GM19193 (cell line): ENCODE results near the gene ATG16L2.

Experiments
- POLR2A ChIP-seq: IDR thresholded peaks from 4 replicates; pipeline ENCODE4 v1.6.1; 2011; ENCODE audit not compliant: insufficient read depth, insufficient read length; ENCODE audit errors: extremely low read depth

Gene ATG16L2

GRCh38 chr11:72840780-72841179 is 26.6 kb downstream of the ATG16L2 start:
- TF ChIP-seq POLR2A, result no peak

DNA sequence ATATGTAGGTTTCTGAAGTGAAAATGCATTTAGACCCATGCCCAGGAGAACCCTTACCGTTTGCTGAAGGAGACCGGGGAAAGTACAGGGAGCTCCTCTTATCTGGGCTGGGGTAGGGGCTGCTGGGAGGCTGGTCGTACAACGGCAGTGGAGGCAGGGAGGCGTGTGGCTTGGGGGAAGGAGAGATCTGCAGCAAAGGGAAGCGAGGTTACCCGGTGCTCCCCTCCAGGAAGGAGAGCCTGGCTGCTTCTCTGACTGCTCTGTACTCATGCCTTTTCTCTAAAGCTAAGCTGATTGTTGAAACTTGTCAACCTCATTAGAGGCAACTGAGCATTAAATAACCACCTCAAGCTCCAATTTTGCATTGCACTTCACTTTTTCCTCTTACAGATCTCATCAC is 27.2 kb downstream of the ATG16L2 start:
- TF ChIP-seq POLR2A, result no peak

DNA sequence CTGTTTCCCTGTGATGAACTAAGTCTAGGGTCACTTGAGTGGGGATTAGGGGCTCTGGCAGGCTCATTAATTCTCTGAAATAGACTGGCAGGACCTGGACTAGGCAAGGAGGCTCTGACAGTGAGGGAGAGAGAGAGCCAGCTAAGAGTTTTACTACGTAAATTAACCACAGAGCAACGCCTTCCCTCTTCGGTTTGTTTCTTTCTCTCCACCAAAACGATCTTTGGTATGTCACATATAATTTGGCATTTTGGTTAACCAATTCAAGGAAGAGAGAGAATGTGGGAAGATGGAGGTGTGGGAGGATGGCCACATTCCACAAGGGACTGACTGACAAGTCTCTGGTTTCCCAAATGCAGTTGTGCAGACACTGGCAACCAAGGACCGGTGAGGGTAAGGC is 27.9 kb downstream of the ATG16L2 start:
- TF ChIP-seq POLR2A, result no peak

- TF ChIP-seq POLR2A, result no peak
Observed at GRCh38 chr11:72842653-72843330, 28.6 kb downstream of the ATG16L2 start.

- no peak for TF ChIP-seq POLR2A
Observed at GRCh38 chr11:72844356-72844755, 30.1 kb downstream of the ATG16L2 start.

DNA sequence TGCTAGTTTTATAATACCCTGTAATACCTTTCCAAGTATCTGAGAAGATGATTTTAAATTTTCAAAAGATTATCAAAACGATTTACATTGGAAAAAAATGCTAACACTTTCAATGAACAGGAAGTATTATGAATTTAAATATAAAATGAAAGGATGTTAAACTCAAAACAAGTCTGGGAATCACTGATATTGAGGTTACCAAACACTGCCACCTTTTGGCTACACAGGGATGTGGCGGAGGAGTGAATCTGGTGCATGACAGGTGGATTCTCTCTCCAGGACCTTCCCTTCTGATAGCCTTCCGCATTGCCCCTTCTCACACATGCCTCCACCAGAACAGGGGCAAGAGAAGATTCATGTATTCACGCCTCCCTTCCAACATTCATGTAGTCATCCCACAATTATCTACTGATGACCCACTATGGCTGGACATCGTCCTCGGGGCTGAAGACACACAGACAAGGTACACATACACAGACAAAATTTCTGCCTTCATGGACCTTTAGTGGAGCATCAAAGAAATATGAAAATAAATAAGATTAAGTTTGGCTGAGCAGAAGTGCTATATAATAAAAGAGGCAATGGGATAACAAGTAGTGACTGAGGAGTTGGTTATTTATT is 34.7 kb downstream of the ATG16L2 start:
- no peak for TF ChIP-seq POLR2A

DNA sequence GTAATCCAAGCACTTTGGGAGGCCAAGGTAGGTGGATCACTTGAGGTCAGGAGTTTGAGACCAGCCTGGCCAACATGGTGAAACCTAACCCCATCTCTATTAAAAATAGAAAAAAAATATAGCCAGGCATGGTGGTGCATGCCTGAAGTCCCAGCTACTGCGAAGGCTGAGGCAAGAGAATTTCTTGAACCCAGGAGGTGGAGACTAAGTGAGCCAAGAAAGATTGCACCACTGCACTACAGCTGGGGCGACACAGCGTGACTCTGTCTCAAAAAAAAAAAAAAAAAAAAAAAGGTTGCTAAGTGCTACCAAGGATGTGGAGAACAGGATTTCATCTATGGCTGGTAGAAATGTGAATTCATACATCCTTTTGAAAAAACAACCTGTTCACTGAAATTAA is 36.6 kb downstream of the ATG16L2 start:
- TF ChIP-seq POLR2A, result no peak

GRCh38 chr11:72851726-72852125 is 37.5 kb downstream of the ATG16L2 start:
- TF ChIP-seq POLR2A, result no peak

DNA sequence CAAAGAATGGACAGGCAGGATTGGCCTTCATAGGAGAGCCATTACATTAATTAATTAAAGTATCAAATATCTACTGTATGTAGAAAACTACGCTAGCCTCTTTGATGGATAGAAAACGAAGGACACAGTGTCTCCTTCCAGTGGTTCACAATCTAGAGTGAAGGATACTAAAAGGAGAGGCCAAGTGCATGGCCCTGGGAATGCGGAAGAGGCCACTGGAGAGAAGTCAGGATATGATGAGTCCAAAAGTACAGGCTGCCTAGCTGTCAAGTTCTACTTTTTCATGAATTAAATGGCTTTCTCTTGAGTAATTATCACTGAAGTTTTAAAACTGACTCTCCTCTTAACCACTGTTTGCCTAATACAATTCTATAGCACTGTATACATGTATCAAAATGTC is 41.9 kb downstream of the ATG16L2 start:
- TF ChIP-seq POLR2A, result no peak

DNA sequence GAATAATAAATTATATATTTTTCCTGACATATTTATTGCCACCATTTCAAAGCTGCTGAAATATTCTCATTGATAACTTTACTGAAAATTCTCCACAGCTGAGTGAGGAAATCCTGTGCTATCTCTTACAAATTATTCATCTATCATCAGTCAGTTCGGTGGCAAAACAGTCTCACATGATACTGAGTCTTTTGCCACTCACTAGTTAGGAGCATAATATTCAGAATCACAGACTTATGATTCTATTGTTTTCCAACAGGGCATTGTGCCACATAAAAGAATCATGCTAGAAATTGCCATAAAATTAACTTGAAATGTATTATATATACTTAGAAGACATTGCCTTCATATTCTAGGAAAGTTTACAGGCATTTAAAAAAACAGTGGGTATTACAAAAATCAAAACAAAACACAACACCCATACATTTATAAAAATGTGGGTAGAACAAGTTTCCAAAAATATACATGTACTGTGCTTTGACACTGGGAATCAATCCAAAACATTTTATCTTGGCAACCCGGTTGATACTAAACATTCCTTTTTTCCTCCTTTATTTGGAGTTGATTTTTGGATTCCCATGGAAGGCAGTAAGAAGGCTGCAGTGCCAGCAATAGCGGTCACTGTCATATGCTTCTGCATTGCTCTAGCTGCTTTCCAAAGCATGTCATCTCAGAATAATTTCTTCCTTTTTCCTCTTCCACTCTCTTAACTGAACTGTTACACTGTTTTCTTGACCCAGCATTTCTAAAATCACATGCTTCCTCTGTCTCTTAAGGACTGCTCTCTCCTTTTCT is 42.5 kb downstream of the ATG16L2 start:
- TF ChIP-seq POLR2A, result no peak

DNA sequence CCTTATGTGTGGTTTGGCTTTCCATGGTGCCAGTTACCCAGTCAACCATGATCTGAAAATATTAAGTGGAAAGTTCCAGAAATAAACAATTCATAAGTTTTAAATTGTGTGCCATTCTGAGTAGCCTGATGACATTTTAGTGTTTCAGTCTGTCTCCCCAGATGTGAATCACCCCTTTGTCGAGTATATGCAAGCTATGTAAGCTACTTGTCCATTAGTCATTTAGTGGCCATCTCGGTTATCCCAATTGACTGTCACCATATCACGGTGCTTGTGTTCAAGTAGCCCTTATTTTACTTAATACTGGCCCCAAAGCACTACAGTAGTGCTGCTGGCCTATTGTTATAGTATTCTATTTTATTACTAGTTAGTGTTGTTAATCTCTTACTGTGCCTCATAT is 44.9 kb downstream of the ATG16L2 start:
- no peak for TF ChIP-seq POLR2A

- TF ChIP-seq POLR2A, result no peak
Observed at GRCh38 chr11:72860010-72860409, 45.8 kb downstream of the ATG16L2 start.

- no peak for TF ChIP-seq POLR2A
Observed at GRCh38 chr11:72860592-72860991, 46.4 kb downstream of the ATG16L2 start.

DNA sequence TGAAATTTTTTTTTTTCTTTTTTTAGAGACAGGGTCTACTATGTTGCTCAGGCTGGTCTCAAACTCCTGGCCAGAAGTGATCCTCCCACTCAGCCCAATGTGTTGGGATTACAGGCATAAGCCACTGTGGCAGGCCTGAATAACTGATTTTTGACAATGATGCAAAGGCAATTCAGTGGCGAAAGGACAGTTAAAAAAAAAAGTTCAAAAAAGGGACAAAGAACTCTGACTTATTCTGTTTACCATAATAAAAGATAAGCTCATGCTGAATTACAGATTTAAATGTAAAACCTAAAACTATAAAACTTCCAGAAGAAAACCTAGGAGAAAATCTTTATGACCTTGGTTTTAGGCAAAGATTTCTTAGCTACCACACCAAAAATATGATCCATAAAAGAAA is 48.9 kb downstream of the ATG16L2 start:
- TF ChIP-seq POLR2A, result no peak

- no peak for TF ChIP-seq POLR2A
Observed at GRCh38 chr11:72863916-72864315, 49.7 kb downstream of the ATG16L2 start.

- TF ChIP-seq POLR2A, result no peak
Observed at GRCh38 chr11:72864702-72865655, 50.8 kb downstream of the ATG16L2 start.

DNA sequence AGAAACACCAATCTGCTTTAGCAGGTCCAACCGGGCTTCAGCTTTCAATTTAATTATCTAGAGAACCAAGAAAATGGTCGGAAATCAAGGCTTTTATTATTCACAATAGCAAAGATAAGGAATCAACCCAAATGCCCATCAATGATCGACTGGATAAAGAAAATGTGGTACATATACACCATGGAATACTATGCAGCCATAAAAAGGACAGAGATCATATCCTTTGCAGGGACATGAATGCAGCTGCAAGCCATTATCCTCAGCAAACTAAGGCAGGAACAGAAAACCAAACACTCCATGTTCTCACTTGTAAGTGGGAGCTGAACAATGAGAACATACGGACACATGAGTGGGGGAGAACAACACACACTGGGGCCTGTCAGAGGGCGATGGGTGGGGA is 53.8 kb downstream of the ATG16L2 start:
- no peak for TF ChIP-seq POLR2A
